Measurements from ENCODE around the gene ORAI2. TPM values are rescaled to one million over a fixed set of nuclear protein-coding genes. Genes with fewer than 3 reads are reported as not detected.

Gene ORAI2
- polyA plus RNA-seq, 2 of the 4 experiments (the other 2 are of a cell fraction), result 12.8 to 22.1 TPM

DNA sequence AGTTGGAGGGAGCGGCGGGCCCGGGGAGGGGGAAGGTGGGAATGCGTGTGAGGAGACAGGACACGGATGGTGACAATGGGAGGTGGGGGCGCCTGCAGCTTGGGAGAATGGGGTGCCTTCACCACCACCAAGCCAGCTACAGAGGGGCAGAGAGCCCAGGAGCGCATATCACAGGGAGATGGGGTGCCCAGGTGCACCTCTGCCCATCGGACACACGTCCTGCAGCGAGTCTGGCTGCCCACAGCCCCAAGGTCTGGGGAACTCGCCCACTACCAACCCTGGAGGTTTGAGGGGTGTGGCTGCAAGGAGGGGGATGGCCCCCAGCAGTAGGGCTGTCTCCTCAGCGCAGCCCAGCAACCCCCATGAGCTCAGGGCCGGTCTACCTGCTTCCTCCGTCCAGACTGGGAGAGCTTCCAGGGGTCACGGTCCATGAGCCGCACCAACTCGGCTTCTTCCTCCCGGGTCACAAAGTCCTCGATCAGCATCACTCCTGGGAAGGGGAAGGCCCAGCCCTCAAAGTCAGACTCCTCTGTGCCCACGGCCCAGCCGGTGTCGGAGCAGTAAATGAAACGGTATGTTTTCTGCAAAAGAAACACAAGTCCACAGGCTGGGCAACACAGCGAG lies 26.0 kb downstream of the ORAI2 start:
- DNase-seq (ENCODE audit: low read depth in 1 of 2, low spot score in 1 of 2), result no peak
- Histone ChIP-seq H3K4me1 (peaks cover 5% of the 10 kb centered on the region; the same call in 2 of the 3 replicates), H3K4me2 (no peak overlapping the region), H3K4me3 (no peak overlapping the region), H3K9me3 (no peaks in the 10 kb centered on the region), H3K27ac (no peak overlapping the region)
- no peak for FAIRE-seq
- ATAC-seq, result no peak
- no peak for TF ChIP-seq NPAS2 (CRISPR knock-in tag; IDR thresholded peaks at IDR 0.05; ENCODE audit: borderline replicate concordance)
- no peak for TF ChIP-seq ELK1 (IDR thresholded peaks at IDR 0.05; ENCODE audit: low read depth, low read length)
- TF ChIP-seq RARB (CRISPR knock-in tag; IDR thresholded peaks at IDR 0.05), result no peak
- TF ChIP-seq SMC3 (IDR thresholded peaks at IDR 0.05), result no peak
- TF ChIP-seq MAFK (IDR thresholded peaks at IDR 0.05; ENCODE audit: partially characterized antibody), result no peak
- TF ChIP-seq JUN (IDR thresholded peaks at IDR 0.05), result no peak
- no peak for TF ChIP-seq CBX2 (IDR thresholded peaks at IDR 0.05; ENCODE audit: borderline replicate concordance, low read depth)
- TF ChIP-seq JUNB (IDR thresholded peaks at IDR 0.05), result no peak
- TF ChIP-seq FOXS1 (CRISPR knock-in tag; IDR thresholded peaks at IDR 0.05), result no peak
- TF ChIP-seq TFCP2L1 (CRISPR knock-in tag; IDR thresholded peaks at IDR 0.05), result no peak
- TF ChIP-seq FOSL2 (IDR thresholded peaks at IDR 0.05), result no peak
- no peak for TF ChIP-seq FOSL2 (CRISPR knock-in tag; IDR thresholded peaks at IDR 0.05)
- no peak for TF ChIP-seq HOXB13 (CRISPR knock-in tag; IDR thresholded peaks at IDR 0.05; ENCODE audit: low read depth)
- TF ChIP-seq NFE2L2 (conservative IDR thresholded peaks at IDR 0.05; ENCODE audit: low read length), result no peak
- no peak for TF ChIP-seq EP300 (IDR thresholded peaks at IDR 0.05)
- no peak for TF ChIP-seq BCL3 (IDR thresholded peaks at IDR 0.05)
- no peak for TF ChIP-seq HEYL (CRISPR knock-in tag; IDR thresholded peaks at IDR 0.05)
- no peak for TF ChIP-seq EHMT2 (IDR thresholded peaks at IDR 0.05; ENCODE audit: low read depth)
- no peak for TF ChIP-seq EHF (CRISPR knock-in tag; IDR thresholded peaks at IDR 0.05)
- ChIA-PET CTCF (interaction anchor here (1.1 to 2.1 kb wide), 2 partner anchors 9 to 54 kb away, joined by 4 read pairs; no protein-coding TSS in a partner anchor), POLR2A (no interaction called here)
- WGBS (ENCODE audit: missing lambda C conversion rate), result 90% methylated on average over 19 of the region's 24 CpGs

DNA sequence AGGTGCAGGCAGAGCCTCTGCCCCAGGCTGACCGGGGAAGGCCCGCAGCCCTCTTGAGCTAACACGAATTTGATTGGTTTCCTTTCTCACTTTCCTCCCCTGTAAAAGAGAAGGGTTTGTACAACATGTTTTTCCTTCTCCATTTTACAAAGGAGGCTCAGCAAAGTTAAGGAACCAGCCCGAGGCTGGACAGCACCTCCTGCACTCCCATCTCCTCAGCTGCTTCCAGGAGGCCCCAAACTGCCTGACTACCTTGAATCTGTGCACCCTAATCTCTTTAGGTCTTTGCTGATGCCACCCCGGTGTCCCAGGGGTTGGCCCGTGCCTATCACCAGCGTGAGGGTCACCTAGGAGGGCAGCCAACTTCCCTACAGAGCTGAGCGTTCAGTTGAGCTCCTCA lies 27.1 kb downstream of the ORAI2 start:
- no peak for ATAC-seq
- TF ChIP-seq NFE2L2 (conservative IDR thresholded peaks at IDR 0.05; ENCODE audit: low read length) (no peak), ZNF302 (CRISPR knock-in tag; IDR thresholded peaks at IDR 0.05) (no peak), HOXA7 (CRISPR knock-in tag; IDR thresholded peaks at IDR 0.05) (no peak), KDM5A (IDR thresholded peaks at IDR 0.05) (no peak), BCL3 (IDR thresholded peaks at IDR 0.05) (no peak), ZSCAN20 (CRISPR knock-in tag; IDR thresholded peaks at IDR 0.05) (no peak), KDM1A (IDR thresholded peaks at IDR 0.05; ENCODE audit: low read depth) (no peak), BHLHE40 (IDR thresholded peaks at IDR 0.05; ENCODE audit: low read depth, low read length) (no peak), JUN (IDR thresholded peaks at IDR 0.05) (no peak), RAD21 (conservative IDR thresholded peaks at IDR 0.05 in 1 of 2, IDR thresholded peaks at IDR 0.05 in 1 of 2) (no peak), EP300 (IDR thresholded peaks at IDR 0.05) (no peak), HOXB5 (CRISPR knock-in tag; IDR thresholded peaks at IDR 0.05) (no peak), ZFP36 (IDR thresholded peaks at IDR 0.05; ENCODE audit: borderline replicate concordance, partially characterized antibody) (no peak), HOXB13 (CRISPR knock-in tag; IDR thresholded peaks at IDR 0.05; ENCODE audit: low read depth) (no peak), TFCP2L1 (CRISPR knock-in tag; IDR thresholded peaks at IDR 0.05) (no peak), GATA3 (IDR thresholded peaks at IDR 0.05; ENCODE audit: borderline replicate concordance) (no peak), POLR2A (IDR thresholded peaks at IDR 0.05; ENCODE audit: low read length) (no peak), MAZ (IDR thresholded peaks at IDR 0.05; ENCODE audit: borderline replicate concordance, low read depth, low read length) (no peak)
- TF ChIP-seq, protein P1, sequence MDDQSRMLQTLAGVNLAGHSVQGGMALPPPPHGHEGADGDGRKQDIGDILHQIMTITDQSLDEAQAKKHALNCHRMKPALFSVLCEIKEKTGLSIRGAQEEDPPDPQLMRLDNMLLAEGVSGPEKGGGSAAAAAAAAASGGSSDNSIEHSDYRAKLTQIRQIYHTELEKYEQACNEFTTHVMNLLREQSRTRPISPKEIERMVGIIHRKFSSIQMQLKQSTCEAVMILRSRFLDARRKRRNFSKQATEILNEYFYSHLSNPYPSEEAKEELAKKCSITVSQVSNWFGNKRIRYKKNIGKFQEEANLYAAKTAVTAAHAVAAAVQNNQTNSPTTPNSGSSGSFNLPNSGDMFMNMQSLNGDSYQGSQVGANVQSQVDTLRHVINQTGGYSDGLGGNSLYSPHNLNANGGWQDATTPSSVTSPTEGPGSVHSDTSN (IDR thresholded peaks at IDR 0.05), result no peak
- POLR2A ChIA-PET, result no interaction called here
- Histone ChIP-seq H3K4me1 (peaks cover 5% of the 10 kb centered on the region; the same call in 2 of the 3 replicates), H3K4me2 (no peak overlapping the region), H3K9me3 (no peaks in the 10 kb centered on the region), H3K4me3 (no peak overlapping the region), H3K27ac (no peak overlapping the region)
- CTCF ChIA-PET, result interaction anchor here (2.1 kb wide), 1 partner anchor 56 kb away, joined by 4 read pairs; no protein-coding TSS in a partner anchor
- DNase-seq (ENCODE audit: low read depth in 1 of 2, low spot score in 1 of 2), result no peak
- WGBS (ENCODE audit: missing lambda C conversion rate), result 89% methylated on average over 8 of the region's 8 CpGs
- FAIRE-seq, result no peak
